ENCODE data around the gene CRYGC. TPM values are rescaled to one million over a fixed set of nuclear protein-coding genes. Genes with fewer than 3 reads are reported as not detected.
A peak's percentile ranks its signal among the peaks of the same experiment; 100 is the strongest.

The CRYGC gene
- total RNA-seq (not detected), polyA plus RNA-seq (not detected)
- long read RNA-seq, donor 1 = 0 reads
- long read RNA-seq, donor 2 = 0 reads
- long read RNA-seq, donor 3 = 0 reads
- long read RNA-seq, donor 4 = 0 reads
- long read RNA-seq, donor 5 = 0 reads

GRCh38 chr2:208129744-208130711 is at the start of gene CRYGC:
TSS of gene CRYGC (minus strand) at chr2:208129828. CDS start at chr2:208129792, 36 bp downstream.
- ATAC-seq (ENCODE audit: insufficient read depth, low FRiP score) (no peak), DNase-seq (no peak)
- Histone ChIP-seq H3K27me3 (ENCODE audit: control insufficient read depth in 3 of 3, insufficient read depth in 3 of 3, low read length in 2 of 3) (peaks cover 0 to 4% (median 0%) of the 10 kb centered on the region in 3 donors), H3K9ac (ENCODE audit: insufficient read depth in 1 of 2, low read length in 2 of 2) (no peak within 1 kb of the TSS), H3K36me3 (ENCODE audit: control insufficient read depth in 4 of 4, insufficient read depth in 4 of 4, low read length in 4 of 4) (no peaks in the 10 kb centered on the region), H3K4me3 (no peak within 1 kb of the TSS), H3K4me1 (ENCODE audit: control insufficient read depth in 5 of 5, insufficient read depth in 5 of 5, low read length in 5 of 5) (no peaks in the 10 kb centered on the region), H3K9me3 (ENCODE audit: control insufficient read depth in 4 of 4, insufficient read depth in 3 of 4, low read length in 3 of 4) (no peaks in the 10 kb centered on the region), H3K27ac (ENCODE audit: low read depth in 1 of 2, low read length in 1 of 2) (no peak within 1 kb of the TSS)
- no peak for TF ChIP-seq CTCF (IDR thresholded peaks at IDR 0.05; ENCODE audit: control extremely low read depth, extremely low read depth)
- 76 to 83% methylated on average over 19 of the region's 19 CpGs for WGBS, 2 donors

GRCh38 chr2:208179028-208179609 is 49.5 kb upstream of the CRYGC start:
- DNase-seq (peak; percentile 32 to 62 (median 58)), ATAC-seq (ENCODE audit: insufficient read depth, low FRiP score) (no peak)
- H3K4me3 ChIP-seq = no peak overlapping the region
- TF ChIP-seq CTCF (IDR thresholded peaks at IDR 0.05; ENCODE audit: control extremely low read depth, extremely low read depth) = no peak
- no peak overlapping the region for H3K27ac ChIP-seq (ENCODE audit: low read depth in 1 of 2, low read length in 1 of 2)
- peaks cover 0 to 3% (median 0%) of the 10 kb centered on the region in 5 donors for H3K4me1 ChIP-seq (ENCODE audit: control insufficient read depth in 5 of 5, insufficient read depth in 5 of 5, low read length in 5 of 5)
- no peaks in the 10 kb centered on the region for H3K36me3 ChIP-seq (ENCODE audit: control insufficient read depth in 4 of 4, insufficient read depth in 4 of 4, low read length in 4 of 4)
- no peak overlapping the region for H3K9ac ChIP-seq (ENCODE audit: insufficient read depth in 1 of 2, low read length in 2 of 2)
- no peaks in the 10 kb centered on the region for H3K9me3 ChIP-seq (ENCODE audit: control insufficient read depth in 4 of 4, insufficient read depth in 3 of 4, low read length in 3 of 4)
- H3K27me3 ChIP-seq (ENCODE audit: control insufficient read depth in 3 of 3, insufficient read depth in 3 of 3, low read length in 2 of 3) = peaks cover 0 to 3% (median 0%) of the 10 kb centered on the region in 3 donors
- 40 to 43% methylated on average over 4 of the region's 4 CpGs for WGBS, 2 donors

- Histone ChIP-seq H3K9ac (ENCODE audit: insufficient read depth in 1 of 2, low read length in 2 of 2) (no peak overlapping the region), H3K9me3 (ENCODE audit: control insufficient read depth in 4 of 4, insufficient read depth in 3 of 4, low read length in 3 of 4) (no peaks in the 10 kb centered on the region), H3K27ac (ENCODE audit: low read depth in 1 of 2, low read length in 1 of 2) (no peak overlapping the region), H3K4me3 (no peak overlapping the region), H3K27me3 (ENCODE audit: control insufficient read depth in 3 of 3, insufficient read depth in 3 of 3, low read length in 2 of 3) (no peaks in the 10 kb centered on the region), H3K36me3 (ENCODE audit: control insufficient read depth in 4 of 4, insufficient read depth in 4 of 4, low read length in 4 of 4) (no peaks in the 10 kb centered on the region), H3K4me1 (ENCODE audit: control insufficient read depth in 5 of 5, insufficient read depth in 5 of 5, low read length in 5 of 5) (peaks cover 0 to 1% (median 0%) of the 10 kb centered on the region in 5 donors)
- 77 to 84% methylated on average over 6 of the region's 6 CpGs for WGBS, 2 donors
- no peak for DNase-seq
- no peak for TF ChIP-seq CTCF (IDR thresholded peaks at IDR 0.05; ENCODE audit: control extremely low read depth, extremely low read depth)
- ATAC-seq (ENCODE audit: insufficient read depth, low FRiP score) = no peak
Observed at GRCh38 chr2:208175840-208176153, 46.2 kb upstream of the CRYGC start.

Measured in lung (tissue), 16 donors.